NCI-H1436 treated with DMSO at 0.1 percent for 48 hours (cell line): Measurements from ENCODE around the gene EID1.
"Not testable (repeated sequence)": the region's sequence is repeated elsewhere in the genome, so short reads cannot be mapped to it uniquely, and the experiment has no call there.

Source experiments
- DNase-seq: peaks from one replicate; lab custom pipeline; 2025; lab: John Stamatoyannopoulos, UW

EID1 gene

GRCh38 chr15:48910554-48910953 is 32.6 kb downstream of the EID1 start:
- DNase-seq = not testable (repeated sequence)

DNA sequence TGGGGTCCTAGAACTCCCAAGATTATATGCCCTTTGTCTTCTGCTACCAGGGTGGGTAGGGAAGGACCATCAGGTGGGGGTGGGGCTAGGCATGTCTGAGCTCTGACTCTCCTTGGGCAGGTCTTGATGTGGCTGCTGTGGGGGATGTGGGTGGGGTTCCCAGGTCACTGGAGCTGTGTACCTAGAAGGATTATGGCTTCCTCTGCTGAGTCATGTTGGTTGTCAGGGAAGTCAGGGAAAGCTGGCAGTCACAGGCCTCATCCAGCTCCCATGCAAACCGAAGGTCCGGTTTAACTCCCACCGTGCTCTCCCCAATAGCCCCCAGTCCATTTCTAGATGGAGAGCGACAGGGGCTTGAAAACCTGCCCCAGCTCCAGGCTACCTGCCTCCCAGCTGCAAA is 35.2 kb downstream of the EID1 start:
- DNase-seq = no peak

DNA sequence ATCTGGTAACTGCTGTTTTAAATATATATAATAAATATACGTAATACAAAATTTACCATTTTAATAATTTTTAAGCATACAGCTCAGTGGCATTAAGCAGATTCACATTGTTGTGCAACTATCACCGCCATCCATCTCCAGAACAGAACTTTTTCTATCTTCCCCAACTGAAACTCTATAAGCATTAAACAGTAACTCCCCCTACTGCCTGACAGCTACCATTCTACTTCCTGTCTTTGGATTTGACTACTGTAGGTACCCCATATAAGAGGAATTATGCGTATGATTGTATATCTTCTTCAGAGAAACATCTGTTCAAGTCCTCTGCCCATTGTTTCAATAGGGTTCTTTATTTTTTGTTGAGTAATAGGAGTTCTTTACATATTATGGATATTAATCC is 36.8 kb downstream of the EID1 start:
- no peak for DNase-seq

GRCh38 chr15:48915861-48916260 is 37.9 kb downstream of the EID1 start:
- no peak for DNase-seq

GRCh38 chr15:48916721-48917120 is 38.8 kb downstream of the EID1 start:
- DNase-seq = no peak

- DNase-seq = no peak
These were observed 44.1 kb downstream of the EID1 start for GRCh38 chr15:48922046-48922445.

DNA sequence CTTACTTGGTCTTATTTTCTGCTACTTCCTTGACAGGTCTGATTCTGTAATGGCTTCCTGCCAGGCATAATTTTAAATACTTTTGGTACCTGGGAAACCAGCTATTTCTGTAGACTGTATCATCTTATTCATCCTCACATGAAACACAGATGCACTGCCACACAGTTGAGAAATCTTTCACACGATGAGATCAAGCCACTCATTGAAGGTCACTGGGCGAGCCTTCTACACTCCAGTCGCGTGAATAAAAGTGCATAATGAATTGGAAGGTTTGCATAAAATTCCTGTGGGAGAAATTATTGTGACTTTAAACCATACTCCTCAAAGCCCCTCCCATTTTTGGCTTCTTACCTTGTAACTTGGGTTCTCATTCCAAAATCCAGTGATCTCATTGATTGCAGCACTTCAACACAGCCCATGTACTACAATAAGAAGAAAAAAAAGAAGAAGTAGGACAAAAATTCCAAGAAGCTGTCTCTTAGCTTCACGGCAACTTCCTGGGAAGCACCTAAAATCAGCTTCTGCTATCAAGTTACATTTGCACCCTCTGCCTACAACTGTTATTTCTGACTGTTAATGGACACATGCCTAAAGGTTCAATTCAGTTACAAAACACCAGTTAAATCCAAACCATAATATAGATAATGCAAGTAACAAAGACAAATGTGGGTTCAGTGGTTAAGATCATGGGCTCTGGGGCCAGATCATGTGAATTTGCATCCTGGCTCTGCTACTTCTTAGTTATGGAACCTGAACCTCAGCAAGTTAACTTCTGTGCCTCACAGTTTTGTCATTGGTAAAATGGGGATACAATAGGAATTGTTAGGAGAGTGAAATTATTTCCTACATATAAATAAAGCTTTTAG is 46.8 kb downstream of the EID1 start:
- DNase-seq = no peak

- no peak for DNase-seq
These were observed 47.8 kb downstream of the EID1 start for GRCh38 chr15:48925714-48926223.

DNA sequence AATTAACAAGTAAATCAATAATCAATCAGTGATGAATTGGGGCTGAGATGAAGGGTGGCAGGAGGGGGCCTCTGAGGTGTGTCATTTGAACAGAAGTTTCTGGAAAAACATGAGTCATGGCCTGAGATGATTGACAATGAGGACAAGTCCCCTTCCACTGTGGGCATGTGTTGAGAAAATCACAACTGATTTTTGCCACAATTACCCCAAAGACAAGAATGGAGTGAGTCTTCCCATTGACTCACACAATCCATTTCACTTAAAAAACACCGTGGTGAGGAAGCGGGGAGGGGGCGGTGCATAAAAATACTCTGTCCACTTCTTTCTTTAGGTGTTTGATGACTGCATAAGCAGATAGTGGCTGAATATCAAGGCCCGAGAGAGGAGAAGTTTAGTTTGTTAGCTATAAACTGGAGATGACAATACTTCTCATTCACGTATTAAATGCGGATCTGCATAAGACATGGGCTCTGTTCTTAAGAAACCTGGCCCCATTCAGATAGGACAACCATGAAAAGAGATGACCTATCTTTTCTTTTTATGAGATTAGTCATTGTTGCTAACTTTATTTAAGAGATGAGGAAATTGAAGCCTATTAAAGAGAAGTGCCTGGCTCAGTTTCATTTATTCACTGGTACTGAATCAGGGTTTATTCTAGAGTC is 51.1 kb downstream of the EID1 start:
- no peak for DNase-seq

- DNase-seq = no peak
These were observed 51.7 kb downstream of the EID1 start for GRCh38 chr15:48929661-48930060.
